ENCODE measurements around the gene VSIG10L2. TPM values are rescaled to one million over a fixed set of nuclear protein-coding genes. Genes with fewer than 3 reads are reported as not detected.
A peak's percentile ranks its signal among the peaks of the same experiment; 100 is the strongest.

Gene VSIG10L2
- total and polyA plus RNA-seq, 2 donors = 0.08 to 0.48 TPM

DNA sequence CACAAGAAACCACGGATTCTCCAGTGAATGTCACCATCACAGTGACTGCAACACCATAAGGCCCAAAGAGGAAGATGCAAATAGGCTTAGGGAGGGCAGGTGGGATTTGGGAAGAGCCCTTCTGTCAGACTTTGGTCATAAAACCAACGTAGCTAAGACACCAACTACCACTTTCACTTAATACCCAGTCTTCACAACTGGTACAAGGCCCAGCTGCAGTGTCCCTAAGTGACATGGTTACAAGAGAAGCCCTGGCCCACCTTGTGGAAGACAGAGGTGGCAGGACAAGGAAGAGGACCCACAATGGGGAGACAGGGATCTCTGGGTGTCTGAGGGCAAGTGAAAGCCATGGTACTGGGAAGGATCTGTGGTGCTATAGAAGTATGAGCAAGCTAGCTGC lies 10.0 kb downstream of the VSIG10L2 start:
- Histone ChIP-seq H3K27ac (ENCODE audit: low read depth) (no peak overlapping the region), H3K36me3 (ENCODE audit: insufficient read depth) (no peaks in the 10 kb centered on the region), H3K4me1 (ENCODE audit: insufficient read depth) (no peaks in the 10 kb centered on the region), H3K4me3 (ENCODE audit: low read depth, low read length) (no peak overlapping the region)
- DNase-seq (ENCODE audit: extremely low spot score) = no peak
- WGBS = 87% methylated on average over 2 of the region's 2 CpGs

DNA sequence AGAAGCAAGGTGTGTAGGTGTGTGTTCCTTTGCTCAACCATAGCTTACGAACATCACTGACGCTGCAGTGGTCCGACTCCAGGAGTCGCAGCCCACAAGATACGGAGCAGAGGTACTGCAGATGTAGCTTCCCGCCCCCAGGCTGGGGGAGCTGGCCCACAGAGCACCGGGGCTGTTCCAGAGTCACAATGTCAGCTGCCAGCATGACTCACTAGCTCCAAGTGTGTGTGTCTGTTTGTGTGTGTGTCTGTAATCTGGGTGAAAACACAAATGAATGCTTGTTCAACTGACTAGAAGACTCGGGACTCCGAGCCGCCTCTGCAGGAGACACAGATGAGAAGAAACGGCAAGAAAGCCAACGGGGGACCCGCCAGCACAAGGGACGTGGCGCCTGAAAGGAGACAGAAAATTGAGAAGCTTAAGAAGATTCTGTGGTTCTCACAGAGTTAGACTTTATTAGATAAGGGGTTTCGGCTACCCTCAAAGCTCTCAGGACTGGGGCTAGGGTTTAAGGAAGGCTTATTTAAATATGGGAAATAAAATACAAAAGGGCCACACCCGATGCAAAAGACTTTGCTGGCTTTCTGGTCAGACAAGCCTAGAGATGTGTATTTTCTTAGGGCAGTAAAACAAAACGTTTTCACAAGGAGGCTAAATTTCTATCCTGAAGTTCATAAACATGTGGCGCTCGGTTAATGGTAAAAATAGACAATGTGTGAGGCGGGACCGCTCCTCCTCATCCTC lies 10.7 kb downstream of the VSIG10L2 start:
- H3K4me1 ChIP-seq (ENCODE audit: insufficient read depth) = no peaks in the 10 kb centered on the region
- WGBS = 69% methylated on average over 22 of the region's 22 CpGs
- no peak overlapping the region for H3K4me3 ChIP-seq (ENCODE audit: low read depth, low read length)
- no peak for DNase-seq (ENCODE audit: extremely low spot score)
- H3K36me3 ChIP-seq (ENCODE audit: insufficient read depth) = no peaks in the 10 kb centered on the region
- no peak overlapping the region for H3K27ac ChIP-seq (ENCODE audit: low read depth)

DNA sequence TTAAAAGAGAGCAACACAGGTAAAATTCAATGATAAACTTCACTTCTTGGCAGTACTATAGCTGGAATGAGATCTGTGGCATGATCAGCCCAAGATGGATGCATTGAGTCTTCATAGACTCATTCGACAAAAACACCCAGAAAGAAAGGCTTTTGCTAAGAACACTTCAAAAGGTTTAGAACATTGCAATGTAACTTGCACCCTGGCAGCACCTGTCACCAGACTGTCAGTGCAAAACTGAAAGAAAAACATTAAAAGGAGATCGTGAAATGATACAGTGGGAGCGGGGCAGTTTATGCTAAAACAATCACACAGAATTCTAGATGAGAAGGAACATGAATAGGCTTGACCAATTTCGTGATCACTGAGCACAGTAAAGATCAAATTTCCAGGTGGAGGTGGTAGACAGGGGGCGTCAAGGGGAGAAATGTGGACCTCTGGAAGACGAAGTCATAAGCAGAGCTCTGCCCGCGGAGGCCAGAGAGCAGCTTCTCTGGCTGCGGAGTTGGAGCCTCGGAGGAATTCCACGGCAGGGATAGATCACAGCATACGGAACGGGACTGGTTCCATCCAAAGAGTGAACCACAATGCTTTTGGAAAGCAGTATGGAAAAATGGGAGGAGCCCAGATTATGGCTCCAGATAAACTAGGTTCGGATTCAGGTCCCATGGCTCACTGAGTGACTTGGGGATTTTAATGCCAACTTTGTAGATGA lies 11.9 kb downstream of the VSIG10L2 start:
- Histone ChIP-seq H3K36me3 (ENCODE audit: insufficient read depth) (no peaks in the 10 kb centered on the region), H3K4me3 (ENCODE audit: low read depth, low read length) (no peak overlapping the region)

DNA sequence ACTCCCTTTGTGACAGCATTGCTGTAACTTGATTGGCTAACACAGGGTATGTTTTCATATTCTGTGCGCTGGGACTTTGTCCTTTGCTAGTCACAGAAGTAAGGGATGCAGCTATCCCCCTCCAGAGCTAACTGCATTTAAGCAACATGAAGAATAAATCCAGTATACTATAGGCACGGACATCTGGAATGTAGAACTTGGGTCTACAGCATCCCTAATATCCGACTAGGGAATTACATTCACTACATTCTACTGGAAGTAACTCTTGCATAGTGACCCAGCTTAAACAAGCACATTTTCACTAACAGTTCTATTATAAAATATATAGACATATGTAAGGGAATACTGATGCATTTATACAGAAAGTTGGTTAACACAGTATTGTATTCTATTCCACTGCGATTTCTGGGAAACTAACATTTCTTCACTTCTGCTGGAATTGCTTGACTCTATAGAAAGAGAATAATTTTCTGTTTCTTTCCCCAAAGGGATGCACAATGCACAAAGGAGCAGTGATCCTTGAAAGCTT lies 13.1 kb downstream of the VSIG10L2 start:
- 88% methylated on average over 4 of the region's 4 CpGs for WGBS
- H3K4me1 ChIP-seq (ENCODE audit: insufficient read depth) = no peaks in the 10 kb centered on the region
- no peaks in the 10 kb centered on the region for H3K36me3 ChIP-seq (ENCODE audit: insufficient read depth)
- no peak overlapping the region for H3K4me3 ChIP-seq (ENCODE audit: low read depth, low read length)
- no peak for DNase-seq (ENCODE audit: extremely low spot score)
- no peak overlapping the region for H3K27ac ChIP-seq (ENCODE audit: low read depth)

More for the DNA sequence above, 11.9 kb downstream of the VSIG10L2 start:
- no peak for DNase-seq (ENCODE audit: extremely low spot score)
- WGBS = 84% methylated on average over 14 of the region's 14 CpGs
- Histone ChIP-seq H3K27ac (ENCODE audit: low read depth) (no peak overlapping the region), H3K4me1 (ENCODE audit: insufficient read depth) (no peaks in the 10 kb centered on the region)

DNA sequence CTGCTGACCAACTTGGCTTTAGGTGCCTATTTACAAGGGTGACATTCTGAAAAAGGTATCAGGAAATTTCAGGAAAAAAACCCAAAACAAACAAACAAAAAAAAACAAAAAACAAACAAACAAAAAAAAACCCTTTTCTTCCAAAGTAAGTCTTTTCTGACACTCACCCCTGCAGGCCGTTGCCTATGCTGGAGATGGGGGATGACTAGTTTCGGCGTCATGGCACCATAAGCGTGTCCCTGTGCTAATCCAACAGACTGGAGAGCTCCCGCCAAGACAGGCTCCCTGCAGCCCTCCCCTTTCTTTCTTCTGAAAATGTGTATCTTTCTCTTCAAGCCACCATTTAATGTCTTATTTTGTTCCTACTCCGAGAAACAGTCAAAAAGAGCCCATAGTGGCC lies 13.7 kb downstream of the VSIG10L2 start:
- WGBS = 93% methylated on average over 6 of the region's 6 CpGs
- no peak for DNase-seq (ENCODE audit: extremely low spot score)
- H3K27ac ChIP-seq (ENCODE audit: low read depth) = no peak overlapping the region
- H3K4me3 ChIP-seq (ENCODE audit: low read depth, low read length) = no peak overlapping the region
- H3K4me1 ChIP-seq (ENCODE audit: insufficient read depth) = no peaks in the 10 kb centered on the region
- no peaks in the 10 kb centered on the region for H3K36me3 ChIP-seq (ENCODE audit: insufficient read depth)

DNA sequence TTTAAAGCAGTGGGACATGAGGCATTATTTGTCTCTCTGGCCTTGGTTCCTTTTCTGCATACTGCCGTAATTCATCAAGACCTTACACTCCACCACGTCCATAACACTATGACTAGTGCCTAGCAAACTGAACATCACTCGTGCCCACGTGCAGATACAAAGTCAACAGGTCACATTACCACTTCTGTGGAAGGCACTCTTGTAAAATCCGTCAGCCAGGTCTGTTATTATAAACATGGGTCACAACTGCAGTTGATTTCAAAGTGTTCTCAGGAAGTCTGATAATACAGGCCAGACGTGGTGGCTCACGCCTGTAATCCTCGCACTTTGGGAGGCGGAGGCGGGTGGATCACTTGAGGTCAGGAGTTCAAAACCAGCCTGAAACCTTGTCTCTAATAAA lies 14.1 kb downstream of the VSIG10L2 start:
- whole genome bisulfite sequencing = 81% methylated on average over 10 of the region's 10 CpGs
- Histone ChIP-seq H3K4me3 (ENCODE audit: low read depth, low read length) (no peak overlapping the region), H3K36me3 (ENCODE audit: insufficient read depth) (no peaks in the 10 kb centered on the region), H3K27ac (ENCODE audit: low read depth) (no peak overlapping the region), H3K4me1 (ENCODE audit: insufficient read depth) (no peaks in the 10 kb centered on the region)
- no peak for DNase-seq (ENCODE audit: extremely low spot score)

DNA sequence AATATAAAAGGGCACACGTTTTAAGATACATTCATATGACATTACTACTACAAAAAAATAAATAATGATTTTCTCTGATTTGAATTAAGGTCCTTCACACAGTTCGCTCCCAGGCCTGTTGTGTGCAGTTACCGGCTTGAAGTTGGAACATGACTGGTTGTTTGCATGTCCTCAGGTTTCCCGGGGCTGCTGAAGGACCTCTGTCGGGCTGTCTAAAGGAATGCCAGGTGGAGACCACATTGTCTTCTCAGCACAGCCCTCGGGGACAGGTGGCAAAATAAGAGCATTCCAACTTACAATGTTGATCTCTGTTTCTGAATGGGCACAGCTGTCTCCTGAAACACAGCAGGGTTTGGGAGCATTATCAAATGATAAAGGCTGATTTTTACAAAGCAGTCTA lies 14.9 kb downstream of the VSIG10L2 start:
- DNase-seq (ENCODE audit: extremely low spot score) = no peak
- Histone ChIP-seq H3K36me3 (ENCODE audit: insufficient read depth) (no peaks in the 10 kb centered on the region), H3K27ac (ENCODE audit: low read depth) (no peak overlapping the region), H3K4me1 (ENCODE audit: insufficient read depth) (no peaks in the 10 kb centered on the region), H3K4me3 (ENCODE audit: low read depth, low read length) (no peak overlapping the region)
- 88% methylated on average over 6 of the region's 6 CpGs for WGBS

DNA sequence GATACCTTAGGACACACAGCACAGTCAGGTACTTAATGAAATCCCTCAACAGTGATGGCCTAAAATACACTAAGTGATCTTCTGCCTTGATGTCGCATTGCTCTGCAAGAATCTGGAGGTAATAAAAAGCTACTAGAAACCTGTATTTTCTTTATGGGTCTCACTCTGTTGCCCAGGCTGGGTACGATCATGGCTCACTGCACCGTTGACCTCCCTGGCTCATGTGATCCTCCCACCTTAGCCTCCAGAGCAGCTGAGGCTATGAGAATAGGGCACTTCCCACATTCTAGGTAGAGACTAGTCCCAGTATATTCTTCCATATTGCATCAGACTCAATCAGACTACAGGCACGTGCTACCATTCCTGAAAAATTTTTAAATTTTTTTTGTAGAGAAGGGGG lies 21.7 kb downstream of the VSIG10L2 start:
- Histone ChIP-seq H3K4me1 (ENCODE audit: insufficient read depth) (no peaks in the 10 kb centered on the region), H3K4me3 (ENCODE audit: low read depth, low read length) (no peak overlapping the region), H3K27ac (ENCODE audit: low read depth) (no peak overlapping the region), H3K36me3 (ENCODE audit: insufficient read depth) (no peaks in the 10 kb centered on the region)
- no peak for DNase-seq (ENCODE audit: extremely low spot score)
- 91% methylated on average over 4 of the region's 4 CpGs for WGBS

DNA sequence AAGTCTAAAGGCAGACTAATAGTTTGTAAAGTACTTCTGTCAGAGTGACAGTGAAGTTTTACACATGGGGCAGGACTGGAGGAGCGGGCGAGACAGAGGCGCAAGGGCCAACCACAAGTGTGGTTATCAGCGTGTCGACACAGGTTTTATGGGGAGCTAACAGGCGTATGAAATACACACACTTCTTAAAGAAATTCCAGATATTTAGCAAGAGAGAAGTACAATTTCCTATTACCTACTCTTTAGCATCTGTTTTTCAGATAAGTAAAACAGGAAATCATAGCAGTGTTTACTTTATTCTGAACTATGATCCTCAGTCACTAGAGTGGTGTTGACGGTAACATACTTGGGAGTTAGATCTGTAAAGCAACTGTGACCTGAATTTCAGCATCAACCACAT lies 22.5 kb downstream of the VSIG10L2 start:
- Histone ChIP-seq H3K36me3 (ENCODE audit: insufficient read depth) (no peaks in the 10 kb centered on the region), H3K4me3 (ENCODE audit: low read depth, low read length) (no peak overlapping the region), H3K27ac (ENCODE audit: low read depth) (no peak overlapping the region), H3K4me1 (ENCODE audit: insufficient read depth) (no peaks in the 10 kb centered on the region)
- WGBS = 50% methylated on average over 7 of the region's 7 CpGs
- DNase-seq (ENCODE audit: extremely low spot score) = peak; percentile 74

DNA sequence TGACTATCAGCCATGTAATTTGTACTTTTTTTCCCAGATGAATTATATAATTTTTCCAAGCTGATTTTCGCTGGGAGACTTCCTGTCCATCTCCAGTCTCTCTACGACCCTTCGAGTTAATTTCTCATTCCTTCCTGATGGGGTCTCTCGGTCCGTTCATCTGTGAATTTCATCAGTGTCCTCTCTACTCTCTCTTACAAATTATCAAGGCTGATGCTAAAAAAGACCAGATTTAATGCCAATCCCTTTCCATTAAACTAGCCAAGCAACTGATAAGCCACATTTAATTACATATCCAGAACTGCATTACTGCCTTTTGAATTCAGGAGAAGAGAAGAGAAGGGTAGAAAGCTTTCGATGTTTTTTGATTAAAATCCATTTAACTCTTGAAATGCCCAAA lies 25.8 kb downstream of the VSIG10L2 start:
- 43% methylated on average over 6 of the region's 6 CpGs for WGBS

DNA sequence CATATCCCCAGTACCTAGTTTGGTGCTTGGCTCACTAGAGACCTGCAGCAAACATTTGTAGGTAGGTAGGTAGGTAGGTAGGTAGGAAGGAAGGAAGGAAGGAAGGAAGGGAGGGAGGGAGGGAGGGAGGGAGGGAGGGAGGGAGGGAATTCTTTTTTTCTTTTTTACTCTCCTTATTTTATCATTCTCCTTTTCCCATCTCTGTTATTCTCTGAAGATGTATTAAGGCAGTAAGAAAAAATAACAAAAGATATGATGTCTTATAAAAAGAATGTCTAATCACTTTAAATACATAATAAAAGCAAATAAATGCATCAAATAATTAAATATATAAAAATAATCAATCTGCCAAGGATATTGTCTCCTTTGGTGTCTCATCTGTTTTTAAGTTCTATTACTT lies 28.4 kb downstream of the VSIG10L2 start:
- no peaks in the 10 kb centered on the region for H3K36me3 ChIP-seq (ENCODE audit: insufficient read depth)
- no peak overlapping the region for H3K27ac ChIP-seq (ENCODE audit: low read depth)
- no peak overlapping the region for H3K4me3 ChIP-seq (ENCODE audit: low read depth, low read length)
- no peak for DNase-seq (ENCODE audit: extremely low spot score)
- H3K4me1 ChIP-seq (ENCODE audit: insufficient read depth) = no peaks in the 10 kb centered on the region

More for the DNA sequence above, 25.8 kb downstream of the VSIG10L2 start:
- Histone ChIP-seq H3K4me1 (ENCODE audit: insufficient read depth) (no peaks in the 10 kb centered on the region), H3K27ac (ENCODE audit: low read depth) (no peak overlapping the region), H3K4me3 (ENCODE audit: low read depth, low read length) (no peak overlapping the region), H3K36me3 (ENCODE audit: insufficient read depth) (no peaks in the 10 kb centered on the region)
- DNase-seq (ENCODE audit: extremely low spot score) = no peak

DNA sequence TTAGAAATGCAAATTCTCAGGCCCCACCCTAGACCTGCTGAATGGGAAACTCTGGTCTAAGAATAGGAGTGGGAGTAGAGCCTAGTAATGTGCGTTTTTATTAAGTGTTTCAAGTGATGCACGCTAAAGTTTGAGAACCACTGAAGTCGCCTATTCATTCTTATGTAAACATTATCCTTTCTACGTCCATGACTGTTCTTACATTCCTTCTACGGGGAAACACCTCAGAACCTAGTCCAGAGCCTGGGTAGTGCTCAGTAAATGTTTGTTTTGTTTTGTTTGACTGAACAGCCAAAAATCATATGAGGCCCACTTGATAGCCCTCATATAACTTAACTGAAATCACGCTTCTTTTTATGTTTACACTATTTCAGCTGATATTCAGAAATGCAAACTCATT lies 29.8 kb downstream of the VSIG10L2 start:
- Histone ChIP-seq H3K4me3 (ENCODE audit: low read depth, low read length) (no peak overlapping the region), H3K27ac (ENCODE audit: low read depth) (no peak overlapping the region), H3K4me1 (ENCODE audit: insufficient read depth) (no peaks in the 10 kb centered on the region), H3K36me3 (ENCODE audit: insufficient read depth) (no peaks in the 10 kb centered on the region)
- WGBS = 91% methylated on average over 6 of the region's 6 CpGs
- no peak for DNase-seq (ENCODE audit: extremely low spot score)

DNA sequence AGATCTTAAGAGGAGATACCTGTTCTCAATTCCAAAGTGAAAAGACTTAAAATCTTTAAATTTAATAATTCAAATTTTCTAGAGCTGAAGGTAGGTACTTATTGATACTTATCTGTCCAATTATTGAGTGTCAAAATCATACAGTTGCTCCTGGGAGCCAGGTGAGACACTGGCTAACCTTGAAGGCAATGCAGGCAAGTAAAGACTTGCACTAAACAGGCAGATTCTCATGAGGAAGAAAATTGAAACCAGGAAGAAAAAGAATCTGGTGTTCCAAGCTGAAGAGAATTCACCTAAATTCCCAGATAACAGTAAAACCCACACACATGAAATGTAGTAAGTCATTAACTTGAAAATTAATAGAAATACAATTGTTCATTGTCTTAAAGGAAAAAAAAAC lies 30.3 kb downstream of the VSIG10L2 start:
- Histone ChIP-seq H3K4me3 (ENCODE audit: low read depth, low read length) (no peak overlapping the region), H3K36me3 (ENCODE audit: insufficient read depth) (no peaks in the 10 kb centered on the region), H3K27ac (ENCODE audit: low read depth) (no peak overlapping the region), H3K4me1 (ENCODE audit: insufficient read depth) (no peaks in the 10 kb centered on the region)
- no peak for DNase-seq (ENCODE audit: extremely low spot score)

DNA sequence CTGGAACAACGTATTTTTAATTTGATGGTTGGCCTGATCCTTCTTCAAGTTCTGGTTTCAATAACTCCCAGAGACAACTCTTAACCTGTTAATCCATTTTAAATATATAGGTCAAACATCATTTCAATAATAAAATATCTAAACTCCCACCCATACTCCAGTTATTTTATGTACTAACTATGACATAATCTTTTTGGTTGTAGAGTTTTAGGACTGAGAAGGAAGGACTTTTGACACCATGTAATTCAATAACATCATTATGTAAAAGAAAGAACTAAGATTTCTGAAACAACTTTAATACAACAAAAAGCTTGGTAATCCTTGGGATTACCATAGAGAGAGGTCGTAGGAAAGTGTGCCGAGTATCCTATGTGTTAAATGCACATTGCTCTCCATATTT lies 31.5 kb downstream of the VSIG10L2 start:
- WGBS = 71% methylated on average over 3 of the region's 3 CpGs
- Histone ChIP-seq H3K27ac (ENCODE audit: low read depth) (no peak overlapping the region), H3K36me3 (ENCODE audit: insufficient read depth) (no peaks in the 10 kb centered on the region), H3K4me3 (ENCODE audit: low read depth, low read length) (no peak overlapping the region), H3K4me1 (ENCODE audit: insufficient read depth) (no peaks in the 10 kb centered on the region)
- DNase-seq (ENCODE audit: extremely low spot score) = no peak
